GM12874 (cell line): Measurements from ENCODE around the gene SLC15A4.

Experiments used
- TF ChIP-seq, protein P1 (sequence below): IDR thresholded peaks from 2 replicates; pipeline ENCODE4 v1.5.1; 2011; ENCODE audit warnings: low read depth, mild to moderate bottlenecking, control low read depth, low read length, moderate library complexity; ENCODE audit not compliant: insufficient read depth

Gene SLC15A4

GRCh38 chr12:128792398-128792797 is 31.4 kb downstream of the SLC15A4 start:
- TF ChIP-seq, protein P1, sequence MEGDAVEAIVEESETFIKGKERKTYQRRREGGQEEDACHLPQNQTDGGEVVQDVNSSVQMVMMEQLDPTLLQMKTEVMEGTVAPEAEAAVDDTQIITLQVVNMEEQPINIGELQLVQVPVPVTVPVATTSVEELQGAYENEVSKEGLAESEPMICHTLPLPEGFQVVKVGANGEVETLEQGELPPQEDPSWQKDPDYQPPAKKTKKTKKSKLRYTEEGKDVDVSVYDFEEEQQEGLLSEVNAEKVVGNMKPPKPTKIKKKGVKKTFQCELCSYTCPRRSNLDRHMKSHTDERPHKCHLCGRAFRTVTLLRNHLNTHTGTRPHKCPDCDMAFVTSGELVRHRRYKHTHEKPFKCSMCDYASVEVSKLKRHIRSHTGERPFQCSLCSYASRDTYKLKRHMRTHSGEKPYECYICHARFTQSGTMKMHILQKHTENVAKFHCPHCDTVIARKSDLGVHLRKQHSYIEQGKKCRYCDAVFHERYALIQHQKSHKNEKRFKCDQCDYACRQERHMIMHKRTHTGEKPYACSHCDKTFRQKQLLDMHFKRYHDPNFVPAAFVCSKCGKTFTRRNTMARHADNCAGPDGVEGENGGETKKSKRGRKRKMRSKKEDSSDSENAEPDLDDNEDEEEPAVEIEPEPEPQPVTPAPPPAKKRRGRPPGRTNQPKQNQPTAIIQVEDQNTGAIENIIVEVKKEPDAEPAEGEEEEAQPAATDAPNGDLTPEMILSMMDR = no peak

DNA sequence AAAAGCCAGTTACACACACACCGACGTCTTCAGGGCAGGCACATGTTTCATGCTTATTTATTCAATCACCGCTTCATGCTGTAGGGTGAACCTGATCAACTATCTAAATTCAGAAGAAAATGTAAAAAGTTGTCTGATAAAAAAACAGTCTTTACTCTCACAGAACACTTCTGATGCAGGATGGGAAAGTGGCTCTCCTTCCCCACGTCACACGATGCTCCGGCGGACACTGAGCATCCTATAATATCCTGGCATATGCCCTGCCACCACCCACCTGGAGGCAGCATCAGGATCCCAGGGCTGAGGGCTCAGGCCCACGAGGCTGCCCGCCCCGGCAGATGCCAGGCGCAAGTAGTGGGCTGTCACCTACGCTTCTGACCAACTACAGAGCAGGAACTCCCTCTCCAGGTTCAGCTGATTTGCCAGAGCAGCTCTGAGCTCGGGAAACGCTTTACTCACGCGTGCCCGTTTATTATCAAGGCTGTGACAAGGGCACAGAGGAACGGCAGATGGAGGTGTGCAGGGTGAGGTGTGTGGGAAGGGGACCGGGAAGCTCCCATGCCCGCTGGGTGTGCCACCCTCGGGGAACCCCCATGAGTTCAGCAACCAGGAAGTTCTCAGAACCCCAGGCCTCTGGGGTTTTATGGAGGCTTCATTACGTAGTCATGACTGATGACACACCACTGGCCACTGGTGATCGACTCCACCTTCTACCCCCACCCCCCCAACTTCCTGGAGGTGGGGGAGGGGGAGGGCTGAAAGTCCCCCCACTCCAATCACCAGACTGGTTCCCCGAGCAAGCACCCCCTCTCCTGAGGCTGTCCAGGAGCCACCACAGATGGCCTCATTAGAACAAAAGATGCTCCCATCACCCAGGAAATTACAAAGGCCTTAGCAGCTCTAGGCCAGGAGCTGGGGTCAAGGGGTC is 32.1 kb downstream of the SLC15A4 start:
- TF ChIP-seq, protein P1 = no peak

GRCh38 chr12:128790653-128791373 is 32.9 kb downstream of the SLC15A4 start:
- TF ChIP-seq, protein P1 = no peak

GRCh38 chr12:128790221-128790620 is 33.5 kb downstream of the SLC15A4 start:
- TF ChIP-seq, protein P1 = no peak

DNA sequence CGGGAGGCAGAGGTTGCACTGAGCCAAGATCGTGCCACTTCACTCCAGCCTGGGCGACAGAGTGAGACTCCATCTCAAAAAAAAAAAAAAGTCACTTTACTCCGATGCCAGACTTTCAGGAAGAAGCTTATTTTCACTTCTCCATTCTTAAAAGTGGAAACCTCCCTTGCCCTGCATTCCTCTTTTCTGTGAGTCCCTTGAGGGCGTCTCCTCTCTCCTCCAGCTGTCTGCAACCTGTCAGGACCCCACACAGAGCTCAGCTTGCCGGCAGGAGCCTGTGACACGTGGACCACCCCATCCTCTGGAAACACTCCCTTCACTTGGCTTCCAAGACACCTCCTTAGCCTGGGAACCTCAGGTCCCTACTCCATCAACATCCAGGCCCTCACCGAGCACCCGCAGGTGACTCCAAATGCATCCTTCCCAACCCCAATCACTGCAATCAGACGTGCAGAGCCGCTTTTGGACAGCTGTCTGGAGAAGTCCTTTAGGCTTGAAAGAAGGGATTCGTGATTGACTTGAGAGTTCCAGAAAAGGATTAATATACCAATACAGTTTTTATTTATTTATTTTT is 34.3 kb downstream of the SLC15A4 start:
- TF ChIP-seq, protein P1 = no peak

GRCh38 chr12:128787827-128788226 is 35.9 kb downstream of the SLC15A4 start:
- TF ChIP-seq, protein P1 = no peak
